ENCODE data around the gene HNRNPDL. TPM values are rescaled to one million over a fixed set of nuclear protein-coding genes. Genes with fewer than 3 reads are reported as not detected.

HNRNPDL gene
- total and polyA plus RNA-seq, 2 experiments from 2014 or later = 243 to 354 TPM

GRCh38 chr4:82428526-82428968, 1.7 kb downstream of the HNRNPDL start:
- peaks cover 5% of the 10 kb centered on the region; the same call in 2 of the 3 replicates for H3K9me3 Mint-ChIP-seq
- no peak for ATAC-seq
- H2AFZ ChIP-seq = no peak overlapping the region
- H3K27ac ChIP-seq (ENCODE audit: low read depth) = no peak overlapping the region
- H3K4me3 Mint-ChIP-seq = peak overlapping the region; percentile 100
- peaks cover 51% of the 10 kb centered on the region for H3K36me3 ChIP-seq (ENCODE audit: insufficient read depth)
- peaks cover 73% of the 10 kb centered on the region for H3K36me3 Mint-ChIP-seq (ENCODE audit: low read depth)
- DNase-seq (ENCODE audit: low spot score) = no peak
- H3K27ac Mint-ChIP-seq = peak overlapping the region; percentile 100
- TF ChIP-seq EZH2 (IDR thresholded peaks at IDR 0.05; ENCODE audit: low read depth, unreplicated experiment) (no peak), CREB1 (CRISPR knock-in tag; IDR thresholded peaks at IDR 0.05; ENCODE audit: low read depth) (peak; percentile 10; the same call in 1 of the 2 replicates)
- TF ChIP-seq, protein P1, sequence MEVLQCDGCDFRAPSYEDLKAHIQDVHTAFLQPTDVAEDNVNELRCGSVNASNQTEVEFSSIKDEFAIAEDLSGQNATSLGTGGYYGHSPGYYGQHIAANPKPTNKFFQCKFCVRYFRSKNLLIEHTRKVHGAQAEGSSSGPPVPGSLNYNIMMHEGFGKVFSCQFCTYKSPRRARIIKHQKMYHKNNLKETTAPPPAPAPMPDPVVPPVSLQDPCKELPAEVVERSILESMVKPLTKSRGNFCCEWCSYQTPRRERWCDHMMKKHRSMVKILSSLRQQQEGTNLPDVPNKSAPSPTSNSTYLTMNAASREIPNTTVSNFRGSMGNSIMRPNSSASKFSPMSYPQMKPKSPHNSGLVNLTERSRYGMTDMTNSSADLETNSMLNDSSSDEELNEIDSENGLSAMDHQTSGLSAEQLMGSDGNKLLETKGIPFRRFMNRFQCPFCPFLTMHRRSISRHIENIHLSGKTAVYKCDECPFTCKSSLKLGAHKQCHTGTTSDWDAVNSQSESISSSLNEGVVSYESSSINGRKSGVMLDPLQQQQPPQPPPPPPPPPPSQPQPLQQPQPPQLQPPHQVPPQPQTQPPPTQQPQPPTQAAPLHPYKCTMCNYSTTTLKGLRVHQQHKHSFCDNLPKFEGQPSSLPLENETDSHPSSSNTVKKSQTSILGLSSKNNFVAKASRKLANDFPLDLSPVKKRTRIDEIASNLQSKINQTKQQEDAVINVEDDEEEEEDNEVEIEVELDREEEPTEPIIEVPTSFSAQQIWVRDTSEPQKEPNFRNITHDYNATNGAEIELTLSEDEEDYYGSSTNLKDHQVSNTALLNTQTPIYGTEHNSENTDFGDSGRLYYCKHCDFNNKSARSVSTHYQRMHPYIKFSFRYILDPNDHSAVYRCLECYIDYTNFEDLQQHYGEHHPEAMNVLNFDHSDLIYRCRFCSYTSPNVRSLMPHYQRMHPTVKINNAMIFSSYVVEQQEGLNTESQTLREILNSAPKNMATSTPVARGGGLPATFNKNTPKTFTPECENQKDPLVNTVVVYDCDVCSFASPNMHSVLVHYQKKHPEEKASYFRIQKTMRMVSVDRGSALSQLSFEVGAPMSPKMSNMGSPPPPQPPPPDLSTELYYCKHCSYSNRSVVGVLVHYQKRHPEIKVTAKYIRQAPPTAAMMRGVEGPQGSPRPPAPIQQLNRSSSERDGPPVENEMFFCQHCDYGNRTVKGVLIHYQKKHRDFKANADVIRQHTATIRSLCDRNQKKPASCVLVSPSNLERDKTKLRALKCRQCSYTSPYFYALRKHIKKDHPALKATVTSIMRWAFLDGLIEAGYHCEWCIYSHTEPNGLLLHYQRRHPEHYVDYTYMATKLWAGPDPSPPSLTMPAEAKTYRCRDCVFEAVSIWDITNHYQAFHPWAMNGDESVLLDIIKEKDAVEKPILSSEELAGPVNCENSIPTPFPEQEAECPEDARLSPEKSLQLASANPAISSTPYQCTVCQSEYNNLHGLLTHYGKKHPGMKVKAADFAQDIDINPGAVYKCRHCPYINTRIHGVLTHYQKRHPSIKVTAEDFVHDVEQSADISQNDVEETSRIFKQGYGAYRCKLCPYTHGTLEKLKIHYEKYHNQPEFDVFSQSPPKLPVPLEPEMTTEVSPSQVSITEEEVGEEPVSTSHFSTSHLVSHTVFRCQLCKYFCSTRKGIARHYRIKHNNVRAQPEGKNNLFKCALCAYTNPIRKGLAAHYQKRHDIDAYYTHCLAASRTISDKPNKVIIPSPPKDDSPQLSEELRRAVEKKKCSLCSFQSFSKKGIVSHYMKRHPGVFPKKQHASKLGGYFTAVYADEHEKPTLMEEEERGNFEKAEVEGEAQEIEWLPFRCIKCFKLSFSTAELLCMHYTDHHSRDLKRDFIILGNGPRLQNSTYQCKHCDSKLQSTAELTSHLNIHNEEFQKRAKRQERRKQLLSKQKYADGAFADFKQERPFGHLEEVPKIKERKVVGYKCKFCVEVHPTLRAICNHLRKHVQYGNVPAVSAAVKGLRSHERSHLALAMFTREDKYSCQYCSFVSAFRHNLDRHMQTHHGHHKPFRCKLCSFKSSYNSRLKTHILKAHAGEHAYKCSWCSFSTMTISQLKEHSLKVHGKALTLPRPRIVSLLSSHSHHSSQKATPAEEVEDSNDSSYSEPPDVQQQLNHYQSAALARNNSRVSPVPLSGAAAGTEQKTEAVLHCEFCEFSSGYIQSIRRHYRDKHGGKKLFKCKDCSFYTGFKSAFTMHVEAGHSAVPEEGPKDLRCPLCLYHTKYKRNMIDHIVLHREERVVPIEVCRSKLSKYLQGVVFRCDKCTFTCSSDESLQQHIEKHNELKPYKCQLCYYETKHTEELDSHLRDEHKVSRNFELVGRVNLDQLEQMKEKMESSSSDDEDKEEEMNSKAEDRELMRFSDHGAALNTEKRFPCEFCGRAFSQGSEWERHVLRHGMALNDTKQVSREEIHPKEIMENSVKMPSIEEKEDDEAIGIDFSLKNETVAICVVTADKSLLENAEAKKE (CRISPR knock-in tag; IDR thresholded peaks at IDR 0.05) = no peak
- H3K79me2 ChIP-seq (replicated peaks; ENCODE audit: insufficient read depth) = peaks cover 77% of the 10 kb centered on the region
- H3F3A ChIP-seq (replicated peaks; ENCODE audit: low read depth) = peaks cover 49% of the 10 kb centered on the region
- peaks cover 21% of the 10 kb centered on the region for H3K4me1 Mint-ChIP-seq
- H3K27me3 Mint-ChIP-seq (ENCODE audit: insufficient read depth, low read depth, poor library complexity) = peaks cover 29% of the 10 kb centered on the region
- peaks cover 67% of the 10 kb centered on the region for H4K20me1 ChIP-seq (replicated peaks; ENCODE audit: insufficient read depth)
- H3K27me3 ChIP-seq (ENCODE audit: insufficient read depth) = no peaks in the 10 kb centered on the region
- peak overlapping the region; percentile 99 for H3K4me3 ChIP-seq
- peaks cover 31% of the 10 kb centered on the region for H3K4me1 ChIP-seq (ENCODE audit: insufficient read depth)
- no peaks in the 10 kb centered on the region for H3K9me2 ChIP-seq (ENCODE audit: insufficient read depth)
- peak overlapping the region; percentile 84 for H3K4me2 ChIP-seq

DNA sequence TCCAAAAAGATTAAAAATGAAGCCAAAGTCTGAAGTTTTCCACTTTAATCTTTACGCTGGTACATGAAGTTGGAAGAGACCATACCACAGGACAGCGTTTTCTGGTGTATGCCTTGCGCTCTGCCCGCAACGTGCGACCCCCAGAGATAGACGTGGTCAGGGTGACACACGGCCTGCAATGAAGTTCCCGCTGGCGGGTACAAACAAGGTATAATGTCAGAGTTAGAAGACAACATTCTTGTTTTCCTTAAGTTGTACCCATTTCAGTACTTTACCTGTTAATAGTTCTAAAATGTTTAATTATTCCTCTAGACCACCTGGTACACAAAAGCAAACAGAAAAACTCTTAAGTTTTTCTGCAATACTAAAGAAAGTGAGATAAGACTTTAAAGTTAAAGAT, 4.8 kb downstream of the HNRNPDL start:
- peaks cover 49% of the 10 kb centered on the region for H3K36me3 ChIP-seq (ENCODE audit: insufficient read depth)

More for the DNA sequence above, 4.8 kb downstream of the HNRNPDL start:
- Histone ChIP-seq H3K79me2 (replicated peaks; ENCODE audit: insufficient read depth) (peaks cover 46% of the 10 kb centered on the region), H3K27ac (ENCODE audit: low read depth) (no peak overlapping the region), H4K20me1 (replicated peaks; ENCODE audit: insufficient read depth) (peaks cover 43% of the 10 kb centered on the region), H3K4me3 (0 out of 2 replicates have a peak overlapping the region, but pooled peaks have one; percentile 99), H3K9me2 (ENCODE audit: insufficient read depth) (no peaks in the 10 kb centered on the region), H3K4me1 (ENCODE audit: insufficient read depth) (peaks cover 13% of the 10 kb centered on the region), H2AFZ (no peak overlapping the region), H3K27me3 (ENCODE audit: insufficient read depth) (no peaks in the 10 kb centered on the region), H3F3A (replicated peaks; ENCODE audit: low read depth) (peaks cover 58% of the 10 kb centered on the region), H3K4me2 (no peak overlapping the region)
- peak overlapping the region; percentile 100; the same call in 1 of the 3 replicates for H3K4me3 Mint-ChIP-seq
- no peak for DNase-seq (ENCODE audit: low spot score)
- H3K4me1 Mint-ChIP-seq = peaks cover 14% of the 10 kb centered on the region
- no peak for ATAC-seq
- H3K36me3 Mint-ChIP-seq (ENCODE audit: low read depth) = peaks cover 66% of the 10 kb centered on the region
- no peak for TF ChIP-seq REST (IDR thresholded peaks at IDR 0.05; ENCODE audit: unreplicated experiment)
- no peak for TF ChIP-seq ZNF114 (CRISPR knock-in tag; IDR thresholded peaks at IDR 0.05)
- TF ChIP-seq NANOG (IDR thresholded peaks at IDR 0.05; ENCODE audit: borderline replicate concordance) = no peak
- TF ChIP-seq CTCF (conservative IDR thresholded peaks at IDR 0.05; ENCODE audit: low read depth in 2 of 2) = no peak
- no peak for TF ChIP-seq JUNB (IDR thresholded peaks at IDR 0.05; ENCODE audit: unreplicated experiment)
- no peak for TF ChIP-seq POLR2AphosphoS5 (IDR thresholded peaks at IDR 0.05; ENCODE audit: low read depth)
- TF ChIP-seq ZNF331 (CRISPR knock-in tag; IDR thresholded peaks at IDR 0.05; ENCODE audit: low read depth) = no peak
- peaks cover 25% of the 10 kb centered on the region for H3K27me3 Mint-ChIP-seq (ENCODE audit: insufficient read depth, low read depth, poor library complexity)
- peaks cover 5% of the 10 kb centered on the region; the same call in 2 of the 3 replicates for H3K9me3 Mint-ChIP-seq
- no peak overlapping the region; the same call in 1 of the 2 replicates for H3K27ac Mint-ChIP-seq

Measured in GM23338 (cell line).